Bronchial epithelial cell (primary cell): ENCODE data around the gene EIF1AD. TPM values are rescaled to one million over a fixed set of nuclear protein-coding genes. Genes with fewer than 3 reads are reported as not detected.

Source experiments
- DNase-seq: peaks from one replicate; pipeline ENCODE4 v3.0.0-alpha.2; 2010; ENCODE audit warnings: low read depth
- FAIRE-seq: peaks from 2 replicates; lab custom pipeline; 2011; peaks lifted over from hg19 to GRCh38; lab: Jason Lieb, UNC
- H3K27me3 ChIP-seq: 2 replicates; pipeline ENCODE4 v1.5.1; 2011; ENCODE audit warnings: low read length; ENCODE audit not compliant: control insufficient read depth, insufficient read depth
- H3K36me3 ChIP-seq: 2 replicates; pipeline ENCODE4 v1.5.1; 2011; ENCODE audit warnings: low read length; ENCODE audit not compliant: control insufficient read depth, insufficient read depth
- H3K4me3 ChIP-seq: 2 replicates; pipeline ENCODE4 v1.5.1; 2011; ENCODE audit warnings: mild to moderate bottlenecking, low read depth, low read length, control low read depth
- total RNA-seq: library from RNA; depleted of rRNA; stranded (reverse); fragments of >200 nt; gene quantifications from 2 replicates; pipeline ENCODE4 v1.2.1, GENCODE V29; 2014
- TF ChIP-seq, protein P1 (sequence below): IDR thresholded peaks from 2 replicates; pipeline ENCODE4 v1.5.1; 2011; ENCODE audit warnings: mild to moderate bottlenecking, moderate library complexity, low read length, control low read depth, inconsistent platforms; ENCODE audit not compliant: insufficient read depth, severe bottlenecking

EIF1AD gene
- total RNA-seq, 1 donor from 2014 or later = 44.5 TPM

GRCh38 chr11:66039765-66040164, 37.8 kb upstream of the EIF1AD start:
- TF ChIP-seq, protein P1, sequence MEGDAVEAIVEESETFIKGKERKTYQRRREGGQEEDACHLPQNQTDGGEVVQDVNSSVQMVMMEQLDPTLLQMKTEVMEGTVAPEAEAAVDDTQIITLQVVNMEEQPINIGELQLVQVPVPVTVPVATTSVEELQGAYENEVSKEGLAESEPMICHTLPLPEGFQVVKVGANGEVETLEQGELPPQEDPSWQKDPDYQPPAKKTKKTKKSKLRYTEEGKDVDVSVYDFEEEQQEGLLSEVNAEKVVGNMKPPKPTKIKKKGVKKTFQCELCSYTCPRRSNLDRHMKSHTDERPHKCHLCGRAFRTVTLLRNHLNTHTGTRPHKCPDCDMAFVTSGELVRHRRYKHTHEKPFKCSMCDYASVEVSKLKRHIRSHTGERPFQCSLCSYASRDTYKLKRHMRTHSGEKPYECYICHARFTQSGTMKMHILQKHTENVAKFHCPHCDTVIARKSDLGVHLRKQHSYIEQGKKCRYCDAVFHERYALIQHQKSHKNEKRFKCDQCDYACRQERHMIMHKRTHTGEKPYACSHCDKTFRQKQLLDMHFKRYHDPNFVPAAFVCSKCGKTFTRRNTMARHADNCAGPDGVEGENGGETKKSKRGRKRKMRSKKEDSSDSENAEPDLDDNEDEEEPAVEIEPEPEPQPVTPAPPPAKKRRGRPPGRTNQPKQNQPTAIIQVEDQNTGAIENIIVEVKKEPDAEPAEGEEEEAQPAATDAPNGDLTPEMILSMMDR = no peak
- FAIRE-seq = no peak
- no peak for DNase-seq
- no peaks in the 10 kb centered on the region for H3K27me3 ChIP-seq
- no peak overlapping the region for H3K4me3 ChIP-seq
- no peaks in the 10 kb centered on the region for H3K36me3 ChIP-seq

GRCh38 chr11:66037327-66037726, 35.4 kb upstream of the EIF1AD start:
- H3K4me3 ChIP-seq = no peak overlapping the region
- DNase-seq = no peak
- H3K36me3 ChIP-seq = no peaks in the 10 kb centered on the region
- H3K27me3 ChIP-seq = no peaks in the 10 kb centered on the region
- FAIRE-seq = no peak
- TF ChIP-seq, protein P1 = no peak

- no peak for FAIRE-seq
- Histone ChIP-seq H3K36me3 (no peaks in the 10 kb centered on the region), H3K27me3 (no peaks in the 10 kb centered on the region), H3K4me3 (no peak overlapping the region)
- TF ChIP-seq, protein P1 = no peak
- DNase-seq = no peak
These were observed 34.4 kb upstream of the EIF1AD start for GRCh38 chr11:66036334-66036710.

DNA sequence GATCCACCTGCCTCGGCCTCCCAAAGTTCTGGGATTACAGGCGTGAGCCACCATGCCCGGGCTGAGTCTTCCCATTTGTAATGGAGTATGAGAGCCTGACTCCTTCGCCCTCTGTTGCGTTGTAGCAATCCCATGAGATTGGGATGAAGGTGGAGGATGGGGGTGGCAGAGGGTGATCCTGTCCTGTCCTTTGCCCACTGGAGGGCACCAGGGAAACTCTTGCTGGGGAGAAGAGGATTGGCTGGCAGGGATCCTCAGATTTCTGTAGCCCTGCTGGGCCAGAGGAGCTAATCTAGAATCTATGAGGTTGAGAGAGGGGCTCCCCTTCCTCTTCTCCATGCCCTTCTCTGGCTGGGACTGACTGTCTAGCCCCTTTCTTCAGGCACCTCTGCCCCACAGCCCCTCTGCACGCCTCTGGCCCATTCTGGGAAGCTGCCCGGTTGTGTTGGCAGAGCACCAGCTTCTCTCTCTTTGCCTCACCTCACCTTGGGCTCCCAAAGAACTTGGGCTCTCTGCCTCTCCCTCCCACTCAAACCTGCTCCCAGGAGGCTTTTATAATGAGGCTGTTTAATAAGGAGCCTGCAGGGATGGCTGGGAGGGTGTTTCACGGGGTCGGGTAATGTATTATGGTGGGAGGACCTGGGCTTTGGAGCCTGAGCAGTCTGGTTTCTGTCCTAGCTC, 33.8 kb upstream of the EIF1AD start:
- Histone ChIP-seq H3K4me3 (no peak overlapping the region), H3K27me3 (no peaks in the 10 kb centered on the region), H3K36me3 (no peaks in the 10 kb centered on the region)
- TF ChIP-seq, protein P1 = no peak
- DNase-seq = no peak
- no peak for FAIRE-seq

- FAIRE-seq (no peak), DNase-seq (no peak)
- no peaks in the 10 kb centered on the region for H3K36me3 ChIP-seq
- no peaks in the 10 kb centered on the region for H3K27me3 ChIP-seq
- no peak overlapping the region for H3K4me3 ChIP-seq
- TF ChIP-seq, protein P1 = no peak
These were observed 31.2 kb upstream of the EIF1AD start for GRCh38 chr11:66032957-66033735.
